GM21515 (cell line): Measurements from ENCODE around the gene MRPL42.
"Not testable (repeated sequence)": the region's sequence is repeated elsewhere in the genome, so short reads cannot be mapped to it uniquely, and the experiment has no call there.

Experiments
- ATAC-seq: cut with Tn5 transposase; IDR thresholded peaks from one replicate; pipeline ENCODE4 v1.9.1; 2021; ENCODE audit not compliant: unreplicated experiment

Gene MRPL42

DNA sequence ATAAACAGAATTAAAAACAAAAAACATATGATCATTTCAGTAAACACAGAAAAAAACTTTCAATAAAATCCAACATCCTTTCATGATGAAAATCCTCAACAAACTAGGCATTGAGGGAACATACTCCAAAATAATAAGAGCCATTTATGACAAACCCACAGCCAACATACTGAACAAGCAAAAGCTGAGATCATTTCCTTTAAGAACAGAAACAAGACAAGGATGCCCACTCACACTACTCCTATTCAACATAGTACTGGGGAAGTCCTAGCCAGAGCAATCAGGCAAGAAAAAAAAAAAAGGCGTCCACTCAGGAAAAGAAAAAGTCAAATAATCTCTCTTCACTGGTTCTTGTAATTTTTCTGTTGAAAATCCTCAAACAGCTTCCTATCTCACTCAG lies 30.1 kb downstream of the MRPL42 start:
- no peak for ATAC-seq

DNA sequence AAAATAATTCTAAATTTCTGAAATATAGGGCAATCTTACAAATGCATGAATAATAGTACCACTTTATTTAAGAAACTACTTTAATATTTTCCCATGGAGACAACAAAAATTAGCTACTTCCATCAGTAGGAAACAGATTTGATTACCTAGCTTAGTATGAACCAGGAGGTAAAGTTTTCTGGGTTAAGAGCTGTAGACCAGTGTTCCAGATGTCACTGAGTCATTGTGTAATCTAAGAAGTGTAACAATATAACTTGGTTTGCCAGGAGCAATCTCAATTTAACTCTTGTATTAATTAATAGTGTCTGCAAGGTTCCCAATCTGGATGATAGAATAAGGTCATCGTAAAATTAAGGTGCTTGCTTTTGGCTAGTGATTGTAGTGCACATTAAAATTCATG lies 31.5 kb downstream of the MRPL42 start:
- ATAC-seq: not testable (repeated sequence)

DNA sequence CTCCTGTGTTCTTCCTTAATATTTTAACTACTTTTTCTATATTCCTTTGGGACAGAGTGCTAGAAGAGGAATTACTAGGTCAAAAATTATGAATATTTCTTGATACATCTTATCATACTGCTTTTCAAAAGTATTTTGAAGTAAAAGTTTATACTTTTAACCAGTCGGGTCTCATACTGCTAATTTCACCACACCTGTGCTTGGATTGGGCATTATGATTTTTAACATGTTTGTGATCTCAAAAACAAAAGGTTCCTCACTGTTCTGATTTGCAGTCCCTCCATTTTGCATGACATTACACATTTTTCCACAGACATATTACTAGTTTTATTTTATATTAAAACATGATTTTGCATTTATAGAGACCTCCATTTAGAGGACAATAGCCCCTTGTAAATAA lies 32.9 kb downstream of the MRPL42 start:
- no peak for ATAC-seq

DNA sequence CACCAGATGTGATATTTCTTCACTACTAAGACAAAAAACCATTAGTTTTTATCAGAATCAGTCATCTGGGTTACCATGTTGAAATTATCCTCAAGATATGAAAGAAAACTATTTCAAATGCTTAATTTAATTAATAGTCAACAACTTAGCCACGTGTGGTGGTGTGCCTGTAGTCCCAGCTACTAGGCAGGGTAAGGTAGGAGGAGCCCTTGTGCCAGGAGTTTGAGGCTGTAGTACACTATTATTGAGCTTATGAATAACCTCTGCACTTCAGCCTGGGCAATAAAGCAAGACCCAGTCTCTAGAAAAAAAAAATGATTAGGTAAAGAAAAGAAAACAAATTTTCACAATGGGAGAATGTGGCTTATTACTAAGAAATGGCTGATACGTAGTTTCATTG lies 33.4 kb downstream of the MRPL42 start:
- no peak for ATAC-seq

DNA sequence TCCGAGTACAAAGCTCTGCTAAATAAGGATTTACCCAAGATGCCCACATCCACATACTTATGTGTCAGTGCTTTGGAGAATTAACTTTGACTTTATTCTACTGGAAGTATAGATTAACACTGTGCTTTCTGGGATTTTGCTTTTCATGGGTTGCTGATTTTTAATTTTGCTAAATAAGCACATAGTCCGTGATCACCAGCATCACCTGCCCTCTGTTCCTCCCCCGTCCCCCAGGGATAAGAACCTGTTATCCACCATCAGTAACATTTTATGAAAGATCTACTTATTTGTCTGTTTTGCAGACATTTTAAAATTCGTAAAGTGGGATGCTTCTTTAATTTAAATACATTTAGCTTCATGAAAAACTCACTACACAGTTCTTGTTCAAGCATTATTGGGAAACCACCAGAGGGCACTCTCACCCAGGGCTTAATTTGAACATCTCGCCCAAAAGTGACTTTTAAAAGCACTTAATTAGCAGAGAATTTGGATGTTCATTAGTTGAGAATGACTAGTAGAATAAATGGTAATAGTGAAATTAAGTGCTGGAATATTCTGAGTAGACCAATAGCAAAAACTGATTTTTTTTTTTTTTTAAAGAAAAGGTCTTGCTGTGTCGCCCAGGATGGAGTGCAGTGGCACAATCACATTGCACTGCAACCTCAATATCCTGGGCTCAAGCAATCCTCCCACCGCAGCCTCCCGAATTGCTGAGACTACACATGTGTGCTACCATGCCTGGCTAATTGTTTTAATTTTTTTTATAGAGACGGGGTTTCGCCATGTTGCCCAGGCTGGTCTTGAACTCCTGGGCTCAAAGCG lies 35.7 kb downstream of the MRPL42 start:
- ATAC-seq: no peak

DNA sequence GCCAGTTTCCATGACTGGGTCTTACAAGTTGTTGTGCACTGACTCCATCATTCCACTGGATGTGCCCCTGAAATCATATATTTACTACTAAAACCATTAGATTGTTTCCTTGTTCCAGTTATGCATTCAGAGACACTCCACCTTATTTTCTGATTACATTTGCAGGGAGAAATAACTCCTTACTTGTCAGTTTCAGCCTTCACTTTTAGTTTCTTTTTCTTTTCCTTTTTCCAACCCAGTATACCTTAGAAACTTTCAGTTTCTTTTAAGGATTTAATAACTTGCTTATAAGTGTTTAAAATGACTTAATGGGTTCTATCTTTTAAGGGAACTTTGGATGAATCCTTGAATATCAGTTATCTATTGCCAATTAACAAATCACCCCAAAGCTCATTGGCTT lies 39.9 kb downstream of the MRPL42 start:
- no peak for ATAC-seq

DNA sequence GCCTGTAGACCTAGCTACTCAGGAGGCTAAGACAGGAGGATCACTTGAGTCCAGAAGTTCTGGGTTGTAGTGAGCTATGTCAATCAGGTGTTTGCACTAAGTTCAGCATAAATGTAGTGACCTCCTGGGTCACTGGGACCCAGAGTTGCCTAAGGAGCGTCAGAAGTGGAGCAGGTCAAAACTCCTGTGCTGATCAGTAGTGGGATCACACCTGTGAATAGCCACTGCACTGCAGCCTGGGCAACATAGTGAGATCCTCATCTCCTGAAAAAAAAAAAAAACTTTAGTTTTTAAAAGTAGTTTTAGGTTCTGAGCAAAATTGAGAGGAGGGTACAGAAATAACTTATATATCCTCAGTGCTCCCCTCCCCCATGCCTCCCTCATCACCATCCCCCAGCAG lies 42.2 kb downstream of the MRPL42 start:
- no peak for ATAC-seq

DNA sequence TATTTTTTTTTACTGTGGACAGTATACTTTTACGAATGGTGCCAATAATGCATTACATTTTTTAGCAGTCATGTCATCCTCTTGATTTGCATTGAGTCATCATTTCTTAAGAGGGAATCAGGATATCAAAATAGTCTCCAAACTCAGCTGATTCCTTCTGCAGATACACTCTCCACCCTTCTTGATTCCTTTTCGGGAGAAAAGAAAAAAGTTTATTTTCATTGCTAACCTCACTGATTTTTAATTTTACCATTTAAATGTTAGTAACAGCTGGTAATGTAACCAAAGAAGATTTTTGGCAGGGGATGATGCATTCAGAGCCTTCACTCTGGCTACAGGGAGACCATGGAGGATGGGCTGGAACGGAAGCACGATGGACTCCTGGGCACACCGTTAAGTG lies 47.5 kb downstream of the MRPL42 start:
- ATAC-seq: no peak

DNA sequence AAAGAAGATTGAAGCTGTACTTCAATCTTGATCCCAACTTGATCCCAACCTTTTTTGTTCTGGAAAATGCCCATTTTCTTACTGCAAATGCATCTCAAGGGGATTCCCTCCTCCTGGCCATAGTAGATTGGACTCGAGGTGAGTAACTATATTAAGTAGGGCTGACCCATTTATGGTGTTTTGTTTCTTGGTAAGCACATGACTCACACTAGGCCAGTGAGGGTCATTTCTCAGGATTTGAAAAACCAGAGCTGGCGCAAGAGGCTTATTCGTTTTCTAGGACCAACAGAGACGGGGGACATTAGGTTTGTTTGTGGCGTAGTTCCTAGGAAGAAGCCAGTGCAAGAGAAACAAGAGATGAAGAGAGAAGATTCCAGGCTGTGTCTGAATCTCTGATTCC lies 51.4 kb downstream of the MRPL42 start:
- ATAC-seq: no peak

DNA sequence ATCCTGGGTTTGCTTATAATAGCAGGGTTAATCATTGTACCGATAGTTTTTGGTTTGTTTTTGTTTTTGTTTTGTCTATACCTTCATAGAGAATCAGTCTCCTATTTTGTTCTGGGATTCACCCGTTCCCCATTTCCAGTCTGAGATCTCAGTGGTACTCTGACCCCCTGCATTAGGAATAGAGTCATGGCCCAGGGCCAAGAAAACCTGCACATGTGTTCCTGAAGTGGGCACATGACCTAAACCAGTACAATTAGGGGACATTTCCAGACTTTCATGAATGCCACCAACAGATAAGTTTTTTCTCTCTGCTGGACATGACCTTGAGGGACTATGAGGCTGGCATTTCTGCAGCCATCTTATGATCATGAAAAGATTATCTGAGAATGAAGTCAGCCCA lies 52.5 kb downstream of the MRPL42 start:
- no peak for ATAC-seq

DNA sequence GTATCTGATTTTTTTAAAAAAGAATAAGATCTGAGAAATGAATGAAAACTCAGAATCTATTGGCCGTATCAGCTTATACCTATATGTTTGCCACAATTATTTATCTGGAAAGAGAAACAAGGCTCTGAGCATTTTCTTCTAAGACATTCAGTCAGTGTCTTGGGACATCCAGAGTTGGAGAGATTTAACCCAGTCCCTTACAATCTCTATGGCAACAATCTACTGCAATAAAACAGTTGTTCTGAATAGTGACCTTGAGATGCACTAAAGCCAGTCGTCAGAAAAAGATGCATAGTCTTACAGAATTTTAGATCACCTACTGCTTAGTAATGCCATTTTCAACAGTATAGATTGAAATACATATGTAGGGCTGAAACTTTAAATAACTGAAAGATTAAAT lies 53.1 kb downstream of the MRPL42 start:
- no peak for ATAC-seq

DNA sequence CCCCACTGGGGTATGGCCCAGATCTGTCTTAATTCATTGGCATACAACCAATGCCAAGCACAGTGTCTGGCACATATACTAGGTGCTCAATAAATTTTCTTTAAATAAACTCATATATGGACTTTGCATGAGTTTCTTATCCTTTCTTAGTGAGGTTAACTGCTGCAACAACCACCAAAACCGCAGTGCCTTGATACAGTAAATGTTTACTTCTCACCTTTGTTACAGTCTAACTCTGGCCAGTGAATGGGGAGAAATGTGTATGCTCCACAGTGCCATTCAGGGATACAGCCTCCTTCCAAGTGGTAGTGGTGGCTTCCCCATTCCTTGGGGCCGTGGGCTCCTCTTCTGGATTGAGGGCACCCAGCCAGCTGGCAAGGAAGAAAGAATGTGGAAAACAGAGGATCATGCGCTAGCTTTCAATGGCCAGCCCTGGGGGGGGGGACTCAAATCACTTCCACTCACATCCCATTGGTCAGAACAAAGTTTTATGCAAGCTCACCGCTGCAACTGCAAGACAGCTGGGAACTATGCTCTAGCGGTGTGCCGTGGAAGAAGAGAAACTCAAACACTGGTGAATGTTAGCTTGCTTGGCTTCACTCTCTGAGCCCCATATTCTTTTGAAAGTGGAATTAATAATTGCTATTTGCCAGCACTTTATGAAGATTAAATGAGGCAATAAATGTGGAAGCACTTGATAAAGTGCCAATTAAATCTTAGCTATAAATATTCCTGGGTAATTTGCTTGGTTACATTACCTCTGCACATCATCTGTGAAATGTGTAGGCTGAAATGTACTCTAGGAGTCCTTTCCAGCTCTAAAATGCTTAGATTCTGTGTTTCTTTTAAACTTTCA lies 54.1 kb downstream of the MRPL42 start:
- no peak for ATAC-seq

DNA sequence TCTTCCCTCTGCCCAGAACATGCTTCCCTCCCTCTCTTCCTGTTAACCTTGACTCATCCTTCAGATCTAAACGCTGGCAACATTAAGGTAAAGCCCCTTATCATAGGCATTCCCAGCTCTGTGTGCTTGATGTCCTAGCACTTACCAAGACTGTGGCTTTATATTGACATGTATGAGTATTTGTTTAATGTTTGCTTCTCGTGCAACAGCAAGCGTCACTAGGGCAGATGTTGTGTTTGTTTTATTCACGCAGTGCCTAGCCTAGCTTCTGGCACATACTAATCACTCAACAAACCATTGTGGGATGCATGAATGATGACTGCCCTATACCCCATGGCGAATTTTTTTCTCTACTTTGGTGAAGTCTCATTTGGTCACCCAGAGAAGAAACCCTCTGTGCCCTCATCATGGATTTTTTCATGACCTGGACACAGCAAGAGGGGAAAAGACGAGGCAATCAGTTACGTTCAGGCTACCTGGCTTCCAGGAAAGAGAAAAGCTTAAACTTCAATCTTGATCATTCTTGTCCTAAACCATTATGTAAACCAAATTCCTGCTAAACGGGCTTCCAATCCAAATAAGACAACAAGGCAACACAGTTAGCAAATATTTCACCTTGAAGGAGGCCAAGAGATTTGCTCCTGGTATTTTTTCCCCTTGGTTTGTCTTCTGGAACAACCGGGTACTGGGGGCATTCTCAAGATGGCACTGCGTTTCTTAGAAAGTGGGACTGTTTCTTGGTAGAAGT lies 57.2 kb downstream of the MRPL42 start:
- ATAC-seq: no peak

DNA sequence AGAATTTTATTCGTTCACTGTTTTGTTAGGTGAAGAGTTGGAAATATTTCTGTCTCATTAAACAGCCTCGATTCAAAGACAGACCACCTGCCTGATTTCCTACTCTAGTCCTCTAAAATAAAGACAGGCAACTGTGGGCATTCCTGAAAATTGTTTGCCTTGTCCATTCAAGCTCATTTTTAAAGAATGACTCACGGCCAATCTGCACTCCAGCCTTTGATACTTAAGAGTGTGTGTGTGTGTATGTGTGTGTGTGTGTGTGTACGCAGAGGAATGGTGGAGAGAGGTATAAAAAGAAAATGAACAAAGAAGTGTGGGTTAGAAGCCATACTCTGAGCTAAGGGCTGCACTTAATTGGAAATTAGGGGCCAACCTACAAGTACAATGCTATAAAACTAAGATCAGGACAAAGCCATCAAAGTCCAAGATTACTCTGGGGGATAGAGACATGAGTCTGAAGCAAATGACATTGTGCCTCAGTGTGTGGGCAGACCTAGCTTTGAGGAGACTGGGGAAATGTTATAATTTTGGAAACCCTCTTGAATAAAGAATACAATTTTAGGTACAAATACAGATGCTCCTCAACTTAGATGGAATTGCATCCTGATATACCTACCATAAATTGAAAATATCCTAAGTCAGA lies 59.6 kb downstream of the MRPL42 start:
- ATAC-seq: no peak

DNA sequence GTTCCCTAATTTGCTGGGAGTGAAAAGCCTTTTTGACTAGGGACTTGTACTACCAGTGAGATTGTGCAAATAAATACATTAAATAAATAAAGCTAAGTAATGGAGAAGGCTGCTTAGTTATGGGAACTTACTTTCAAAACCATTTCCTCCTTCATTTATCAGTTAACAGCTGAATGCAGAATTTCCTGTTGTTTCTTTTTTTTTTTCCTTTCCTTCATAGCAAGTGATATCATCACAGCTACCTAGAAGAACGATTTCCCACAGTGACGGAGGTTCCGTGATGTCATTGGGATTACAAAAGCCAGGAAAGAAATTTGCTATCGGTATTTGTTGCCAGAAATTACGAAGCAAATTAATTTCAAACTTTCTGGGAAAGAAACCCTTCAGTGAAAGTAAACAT lies 63.0 kb downstream of the MRPL42 start:
- no peak for ATAC-seq

DNA sequence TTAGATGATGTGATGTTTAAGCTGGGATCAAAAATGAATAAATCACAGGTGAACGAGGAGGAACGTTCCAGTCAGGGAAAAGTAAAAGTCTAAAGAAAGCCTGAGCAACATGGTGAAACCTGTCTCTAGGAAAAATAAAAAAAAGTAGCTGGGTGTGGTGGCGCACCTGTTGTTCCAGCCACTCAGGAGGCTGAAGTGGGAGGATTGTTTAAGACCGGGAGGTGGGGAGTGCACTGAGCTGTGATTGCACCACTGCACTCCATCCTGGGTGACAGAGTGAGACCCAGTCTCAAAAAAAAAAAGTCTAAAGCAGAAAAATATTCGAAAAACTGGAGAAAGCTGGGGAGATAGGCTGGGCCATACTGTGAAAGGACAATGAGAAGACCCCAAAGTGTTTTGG lies 66.0 kb downstream of the MRPL42 start:
- no peak for ATAC-seq

DNA sequence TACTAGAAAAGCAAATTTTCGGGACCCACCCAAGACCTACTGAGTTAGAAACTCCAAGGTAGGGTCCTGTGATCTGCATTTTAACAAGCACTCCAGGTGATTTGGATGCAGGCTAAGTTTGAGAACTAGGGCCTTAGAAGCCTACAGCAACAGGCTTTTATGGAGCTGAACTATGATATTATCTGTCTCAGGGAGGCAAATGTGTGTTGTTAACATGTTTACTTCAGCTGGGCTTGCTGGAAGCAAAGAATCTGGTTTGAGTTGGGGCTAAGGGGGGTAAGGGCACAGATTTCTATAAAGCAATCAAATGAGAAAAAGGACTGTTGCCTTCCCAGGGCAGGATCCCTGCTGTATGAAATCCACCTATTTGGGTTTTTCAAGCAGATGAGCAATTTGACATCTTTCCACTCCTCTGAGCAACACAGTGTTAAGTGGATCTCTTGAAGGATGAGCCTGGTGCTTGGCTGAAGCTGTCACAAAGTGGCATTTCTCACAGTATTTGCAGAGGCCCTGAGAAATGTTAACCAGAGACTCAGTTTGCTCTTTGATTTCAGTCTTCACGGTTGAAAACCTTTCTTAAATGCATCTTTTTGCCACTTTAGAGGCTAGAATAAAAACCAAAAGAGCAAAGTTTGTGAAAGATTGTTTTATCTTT lies 68.9 kb downstream of the MRPL42 start:
- peak; percentile 26 for ATAC-seq

DNA sequence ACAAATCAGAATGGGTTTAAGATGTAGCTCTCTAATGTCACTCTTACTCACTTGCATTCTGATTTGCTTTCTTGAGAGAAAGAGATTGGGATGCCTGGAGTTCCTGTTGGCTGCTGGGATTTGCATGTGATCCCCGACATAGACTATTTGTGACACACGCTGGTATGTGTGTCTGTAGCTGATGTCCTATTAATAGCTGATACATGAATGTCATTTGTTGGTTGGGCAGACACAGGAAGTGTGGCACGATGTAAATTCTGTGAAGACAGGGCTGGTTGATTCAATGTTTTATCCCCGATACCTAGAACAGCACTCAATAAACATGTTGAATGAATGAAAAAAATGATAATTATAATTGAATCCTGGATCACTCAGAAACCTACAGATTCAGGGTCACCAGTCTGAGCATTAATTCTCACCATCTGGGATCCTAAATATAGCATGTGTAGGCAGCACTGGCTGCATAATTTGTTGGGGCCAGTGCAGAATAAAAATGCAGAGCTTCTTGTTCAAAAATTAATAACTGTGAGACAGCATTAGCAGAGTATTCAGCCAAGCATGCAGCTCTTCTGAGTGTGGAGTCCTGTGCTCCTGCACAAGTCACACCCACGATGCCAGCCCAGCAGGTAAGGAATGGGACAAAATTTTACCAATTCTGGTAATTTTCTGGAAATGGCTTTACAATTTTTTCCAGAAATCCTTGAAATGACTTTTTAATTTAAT lies 69.6 kb downstream of the MRPL42 start:
- peak; percentile 67 for ATAC-seq

DNA sequence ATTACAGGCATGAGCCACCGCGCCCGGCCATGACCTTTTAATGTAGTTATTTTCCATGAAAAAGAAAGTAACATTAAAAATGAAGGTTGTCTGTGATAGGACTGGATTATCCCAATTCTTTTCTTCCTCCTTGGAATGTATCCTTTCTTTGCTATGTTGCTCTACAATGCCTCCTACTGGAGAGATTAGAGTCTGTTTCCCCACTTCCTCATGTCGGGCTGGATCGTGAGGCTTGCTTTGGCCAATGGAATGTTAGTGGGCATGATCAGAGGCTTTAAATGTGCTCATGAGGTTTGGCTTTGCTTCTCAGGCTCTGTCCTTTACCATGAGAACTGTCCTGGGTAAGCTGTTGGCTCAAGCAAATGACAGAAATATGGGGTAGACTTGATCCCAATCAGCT lies 70.5 kb downstream of the MRPL42 start:
- no peak for ATAC-seq

DNA sequence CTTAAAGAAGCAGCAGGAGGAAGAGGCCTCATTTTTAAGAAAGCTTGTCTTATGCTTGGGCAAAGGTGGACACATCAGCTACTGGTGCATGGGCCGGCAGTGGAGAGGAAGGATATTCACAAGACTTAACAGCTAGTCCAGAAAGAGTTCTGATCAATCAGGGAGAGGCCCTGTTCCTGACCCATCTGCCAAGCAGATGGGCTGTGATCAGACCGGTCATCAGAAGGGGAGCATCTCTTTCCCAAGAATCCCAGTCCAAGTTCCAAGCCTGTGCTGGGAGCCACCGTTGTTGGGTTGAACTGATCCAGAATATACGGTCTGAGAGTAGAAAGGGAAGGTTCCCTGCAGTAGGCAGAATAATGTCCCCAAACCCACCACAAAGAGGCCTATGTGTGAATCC lies 72.5 kb downstream of the MRPL42 start:
- no peak for ATAC-seq
